ENCODE results near the gene HGFAC. TPM values are rescaled to one million over a fixed set of nuclear protein-coding genes. Genes with fewer than 3 reads are reported as not detected.
A peak's percentile ranks its signal among the peaks of the same experiment; 100 is the strongest.

Gene HGFAC
- polyA plus RNA-seq (2013, experiment 1 of 2; ENCODE audit: insufficient read length) = not detected
- 0.12 TPM for polyA plus RNA-seq (2013, experiment 2 of 2; ENCODE audit: insufficient read length)

GRCh38 chr4:3441501-3442459 is at the start of gene HGFAC:
Gene HGFAC (plus strand): TSS chr4:3441968. CDS start chr4:3442002, 34 bp downstream.
- no peak for DNase-seq

- DNase-seq = no peak
Measured at GRCh38 chr4:3392321-3392720, 49.4 kb upstream of the HGFAC start.

GRCh38 chr4:3393171-3393570 is 48.6 kb upstream of the HGFAC start:
- no peak for DNase-seq

GRCh38 chr4:3396600-3396999 is 45.2 kb upstream of the HGFAC start:
- no peak for DNase-seq

GRCh38 chr4:3397128-3397527 is 44.6 kb upstream of the HGFAC start:
- DNase-seq = no peak

- DNase-seq = no peak
Measured at GRCh38 chr4:3399277-3400194, 42.2 kb upstream of the HGFAC start.

GRCh38 chr4:3401436-3402171 is 40.2 kb upstream of the HGFAC start:
- DNase-seq = peak; percentile 59

- peak; percentile 97 for DNase-seq
Measured at GRCh38 chr4:3402491-3403347, 39.0 kb upstream of the HGFAC start.

GRCh38 chr4:3403348-3403906 is 38.3 kb upstream of the HGFAC start:
- no peak for DNase-seq

GRCh38 chr4:3404546-3404945 is 37.2 kb upstream of the HGFAC start:
- no peak for DNase-seq

GRCh38 chr4:3405176-3405575 is 36.6 kb upstream of the HGFAC start:
- DNase-seq = peak; percentile 68

- no peak for DNase-seq
Measured at GRCh38 chr4:3406021-3406420, 35.7 kb upstream of the HGFAC start.

- DNase-seq = no peak
Measured at GRCh38 chr4:3406431-3406830, 35.3 kb upstream of the HGFAC start.

GRCh38 chr4:3407171-3407771 is 34.5 kb upstream of the HGFAC start:
- no peak for DNase-seq

- no peak for DNase-seq
Measured at GRCh38 chr4:3407930-3408792, 33.6 kb upstream of the HGFAC start.

- no peak for DNase-seq
Measured at GRCh38 chr4:3408793-3409330, 32.9 kb upstream of the HGFAC start.

GRCh38 chr4:3409571-3410091 is 32.1 kb upstream of the HGFAC start:
- peak; percentile 19 for DNase-seq

GRCh38 chr4:3410401-3411135 is 31.2 kb upstream of the HGFAC start:
- no peak for DNase-seq
